Stimulated activated effector memory CD8-positive, alpha-beta T cell treated with anti-CD3 and anti-CD28 coated beads, Interleukin-12 subunit alpha, Interleukin-12 subunit beta, amount 100 ng/mL, for 72 hours (primary cell): ENCODE results near the gene CRADD.
"Not testable (repeated sequence)": the region's sequence is repeated elsewhere in the genome, so short reads cannot be mapped to it uniquely, and the experiment has no call there.

ENCODE experiments used
- ATAC-seq: fragments of 150-1000 bp; cut with Tn5 transposase; 2 replicates; pipeline ENCODE4 v1.10.0; 2021
- DNase-seq, 2 donors: peaks; one replicate each; pipeline ENCODE4 v3.0.0; 2021 to 2022; ENCODE audit warnings: low spot score in 2 of 2
- H3K27ac Mint-ChIP-seq: one replicate; pipeline ENCODE4 v1.8.0; 2022; ENCODE audit warnings: mild to moderate bottlenecking, mixed read lengths
- H3K36me3 Mint-ChIP-seq: one replicate; pipeline ENCODE4 v1.8.0; 2022; ENCODE audit warnings: mild to moderate bottlenecking, mixed read lengths
- H3K4me1 Mint-ChIP-seq: one replicate; pipeline ENCODE4 v1.8.0; 2022; ENCODE audit warnings: mixed read lengths
- H3K4me3 Mint-ChIP-seq: one replicate; pipeline ENCODE4 v1.8.0; 2022; ENCODE audit warnings: mild to moderate bottlenecking, mixed read lengths
- H3K9me3 Mint-ChIP-seq: one replicate; pipeline ENCODE4 v1.8.0; 2022; ENCODE audit warnings: mixed read lengths

CRADD gene

DNA sequence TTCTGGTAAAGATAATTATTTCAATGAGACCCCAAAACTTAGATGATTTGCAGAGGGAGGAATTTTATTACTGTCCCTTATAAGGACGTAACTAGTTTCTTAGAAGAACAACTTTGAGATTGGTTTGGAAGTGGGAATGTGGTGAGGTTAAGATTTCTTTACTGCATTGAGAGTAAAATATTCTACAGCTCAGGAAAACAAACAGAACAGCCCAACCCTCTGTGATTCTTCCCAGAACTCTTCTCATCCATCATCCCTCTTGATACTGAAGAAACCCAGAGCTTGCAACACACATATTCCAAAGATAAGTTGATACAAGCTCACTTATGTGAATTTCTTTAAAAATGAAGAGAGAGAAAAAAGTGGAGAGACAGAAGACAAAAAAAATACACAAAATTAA lies 234.2 kb downstream of the CRADD start:
- Mint-ChIP-seq H3K4me1 (no peaks in the 10 kb centered on the region), H3K27ac (no peak overlapping the region), H3K4me3 (no peak overlapping the region), H3K9me3 (peaks cover 3% of the 10 kb centered on the region), H3K36me3 (no peaks in the 10 kb centered on the region)
- DNase-seq (no peak), ATAC-seq (no peak)

GRCh38 chr12:93912086-93912733 lies 235.0 kb downstream of the CRADD start:
- no peak for DNase-seq
- H3K36me3 Mint-ChIP-seq, result no peaks in the 10 kb centered on the region
- peaks cover 3% of the 10 kb centered on the region for H3K9me3 Mint-ChIP-seq
- no peak overlapping the region for H3K4me3 Mint-ChIP-seq
- H3K27ac Mint-ChIP-seq, result no peak overlapping the region
- no peak for ATAC-seq
- H3K4me1 Mint-ChIP-seq, result no peaks in the 10 kb centered on the region

- DNase-seq, result no peak
These were observed 236.7 kb downstream of the CRADD start for GRCh38 chr12:93913845-93914244.

GRCh38 chr12:93914281-93914680 lies 237.1 kb downstream of the CRADD start:
- no peaks in the 10 kb centered on the region for H3K4me1 Mint-ChIP-seq
- no peaks in the 10 kb centered on the region for H3K36me3 Mint-ChIP-seq
- H3K27ac Mint-ChIP-seq, result no peak overlapping the region
- ATAC-seq (no peak), DNase-seq (no peak)
- peaks cover 3% of the 10 kb centered on the region for H3K9me3 Mint-ChIP-seq
- H3K4me3 Mint-ChIP-seq, result no peak overlapping the region

More at GRCh38 chr12:93913845-93914244, 236.7 kb downstream of the CRADD start:
- Mint-ChIP-seq H3K36me3 (no peaks in the 10 kb centered on the region), H3K4me1 (no peaks in the 10 kb centered on the region), H3K9me3 (peaks cover 3% of the 10 kb centered on the region), H3K4me3 (no peak overlapping the region), H3K27ac (no peak overlapping the region)
- ATAC-seq, result no peak

GRCh38 chr12:93915411-93915810 lies 238.2 kb downstream of the CRADD start:
- H3K4me3 Mint-ChIP-seq, result no peak overlapping the region

DNA sequence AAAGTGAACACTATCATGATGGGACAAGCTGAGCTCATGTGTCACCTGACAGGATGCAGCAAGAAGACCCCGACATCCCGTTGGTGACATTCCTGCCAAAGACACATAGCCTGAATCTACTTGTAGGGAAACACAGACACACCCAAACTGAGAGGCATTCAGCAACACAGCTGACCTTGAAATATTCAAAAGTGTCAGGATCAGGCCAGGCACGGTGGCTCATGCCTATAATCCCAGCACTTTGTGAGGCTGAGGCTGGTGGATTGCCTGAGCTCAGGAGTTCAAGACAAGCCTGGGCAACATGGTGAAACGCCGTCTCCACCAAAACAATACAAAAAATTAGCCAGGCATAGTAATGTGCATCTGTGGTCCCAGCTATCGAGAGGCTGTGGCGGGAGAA lies 239.2 kb downstream of the CRADD start:
- no peaks in the 10 kb centered on the region for H3K36me3 Mint-ChIP-seq
- H3K9me3 Mint-ChIP-seq, result peaks cover 3% of the 10 kb centered on the region
- no peaks in the 10 kb centered on the region for H3K4me1 Mint-ChIP-seq
- DNase-seq (no peak), ATAC-seq (no peak)
- no peak overlapping the region for H3K4me3 Mint-ChIP-seq
- no peak overlapping the region for H3K27ac Mint-ChIP-seq

More at GRCh38 chr12:93915411-93915810, 238.2 kb downstream of the CRADD start:
- Mint-ChIP-seq H3K27ac (no peak overlapping the region), H3K4me1 (no peaks in the 10 kb centered on the region), H3K9me3 (peaks cover 3% of the 10 kb centered on the region), H3K36me3 (no peaks in the 10 kb centered on the region)
- ATAC-seq (no peak), DNase-seq (no peak)

DNA sequence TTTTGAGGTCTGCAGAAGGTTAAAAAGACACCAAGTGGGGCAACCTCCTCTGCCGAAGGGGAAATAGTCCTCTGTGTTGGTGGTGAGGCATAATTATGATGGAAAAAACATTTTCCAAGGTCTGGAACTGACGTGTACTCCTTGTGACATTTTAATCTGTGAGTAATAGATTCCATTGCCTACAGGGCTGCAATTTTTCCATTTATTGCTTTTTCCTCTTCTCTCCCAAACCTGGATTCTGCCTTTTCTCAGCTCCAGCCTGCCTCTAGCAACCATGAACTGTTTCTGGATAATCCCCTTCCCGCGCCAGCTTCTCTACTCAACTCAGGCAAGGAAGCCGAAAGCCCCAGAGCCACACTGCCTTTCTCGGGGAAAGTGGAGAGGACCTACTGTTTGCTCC lies 241.1 kb downstream of the CRADD start:
- Mint-ChIP-seq H3K4me1 (no peaks in the 10 kb centered on the region), H3K27ac (no peak overlapping the region), H3K36me3 (no peaks in the 10 kb centered on the region), H3K9me3 (peaks cover 1% of the 10 kb centered on the region), H3K4me3 (no peak overlapping the region)
- DNase-seq, result no peak
- no peak for ATAC-seq

DNA sequence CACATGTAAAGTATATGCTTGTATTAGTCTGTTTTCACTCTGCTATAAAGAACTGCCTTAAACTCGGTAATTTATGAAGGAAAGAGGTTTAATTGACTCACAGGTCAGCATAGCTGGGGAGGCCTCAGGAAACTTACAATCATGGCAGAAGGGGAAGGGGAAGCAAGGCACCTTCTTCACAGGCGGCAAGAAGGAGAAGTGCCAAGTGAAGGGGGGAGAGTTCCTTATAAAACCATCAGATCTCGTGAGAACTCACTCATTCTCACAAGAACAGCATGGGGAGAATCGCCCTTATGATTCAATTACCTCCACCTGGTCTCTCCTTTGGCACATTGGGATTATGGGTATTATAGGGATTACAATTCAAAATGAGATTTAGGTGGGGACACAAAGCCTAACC lies 241.7 kb downstream of the CRADD start:
- no peak overlapping the region for H3K4me3 Mint-ChIP-seq
- DNase-seq, result no peak
- no peak overlapping the region for H3K27ac Mint-ChIP-seq
- no peaks in the 10 kb centered on the region for H3K36me3 Mint-ChIP-seq
- H3K4me1 Mint-ChIP-seq, result no peaks in the 10 kb centered on the region
- ATAC-seq, result no peak
- H3K9me3 Mint-ChIP-seq, result no peaks in the 10 kb centered on the region

DNA sequence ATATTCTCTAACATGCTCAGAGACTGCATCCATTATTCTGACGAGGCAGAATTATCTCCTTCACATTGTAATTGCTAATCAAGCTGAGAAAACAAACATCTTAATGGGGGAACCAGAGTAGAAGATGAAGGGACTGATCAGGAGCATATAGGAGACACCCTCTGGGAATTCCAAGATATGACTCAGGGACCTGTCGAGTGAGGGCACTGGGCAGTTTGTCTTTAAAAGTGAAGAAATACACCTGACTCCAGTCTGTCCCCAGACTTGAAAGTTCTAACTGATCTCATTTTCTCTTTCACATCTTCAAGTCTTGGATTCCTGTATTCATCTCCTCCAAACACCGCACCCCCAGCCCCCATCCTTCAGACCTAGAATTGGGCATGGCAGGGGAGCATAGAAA lies 244.3 kb downstream of the CRADD start:
- DNase-seq, result no peak
- H3K4me1 Mint-ChIP-seq, result no peaks in the 10 kb centered on the region

DNA sequence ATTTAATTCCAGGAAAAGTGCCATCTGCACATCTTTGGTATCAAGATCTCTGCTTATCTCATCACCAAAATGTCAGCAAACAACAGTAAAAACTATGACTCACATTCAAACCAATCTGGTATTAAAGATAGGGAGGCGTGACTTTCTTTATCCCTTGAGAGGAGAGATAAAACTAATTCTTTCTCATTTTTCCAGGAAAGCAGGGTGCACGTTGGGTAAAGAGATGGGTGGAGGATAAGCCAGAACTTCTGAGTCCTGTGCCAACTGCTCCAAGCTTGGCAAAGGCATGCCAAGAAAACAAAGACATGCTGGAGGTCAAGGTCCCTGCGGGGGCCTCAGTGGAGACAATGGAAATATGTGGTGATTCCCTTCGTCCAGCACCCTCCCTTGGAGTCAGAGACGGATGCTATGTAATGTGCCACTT lies 245.4 kb downstream of the CRADD start:
- peaks cover 7% of the 10 kb centered on the region for H3K9me3 Mint-ChIP-seq
- no peaks in the 10 kb centered on the region for H3K4me1 Mint-ChIP-seq
- H3K36me3 Mint-ChIP-seq, result no peaks in the 10 kb centered on the region
- ATAC-seq (no peak), DNase-seq (no peak)
- no peak overlapping the region for H3K4me3 Mint-ChIP-seq
- H3K27ac Mint-ChIP-seq, result no peak overlapping the region

More for the DNA sequence above, 244.3 kb downstream of the CRADD start:
- Mint-ChIP-seq H3K4me3 (no peak overlapping the region), H3K36me3 (no peaks in the 10 kb centered on the region), H3K9me3 (peaks cover 7% of the 10 kb centered on the region), H3K27ac (no peak overlapping the region)
- no peak for ATAC-seq

GRCh38 chr12:93924367-93924766 lies 247.2 kb downstream of the CRADD start:
- H3K4me1 Mint-ChIP-seq, result no peaks in the 10 kb centered on the region
- DNase-seq (no peak), ATAC-seq (no peak)
- no peaks in the 10 kb centered on the region for H3K36me3 Mint-ChIP-seq
- no peak overlapping the region for H3K27ac Mint-ChIP-seq
- H3K4me3 Mint-ChIP-seq, result no peak overlapping the region
- H3K9me3 Mint-ChIP-seq, result peaks cover 9% of the 10 kb centered on the region

DNA sequence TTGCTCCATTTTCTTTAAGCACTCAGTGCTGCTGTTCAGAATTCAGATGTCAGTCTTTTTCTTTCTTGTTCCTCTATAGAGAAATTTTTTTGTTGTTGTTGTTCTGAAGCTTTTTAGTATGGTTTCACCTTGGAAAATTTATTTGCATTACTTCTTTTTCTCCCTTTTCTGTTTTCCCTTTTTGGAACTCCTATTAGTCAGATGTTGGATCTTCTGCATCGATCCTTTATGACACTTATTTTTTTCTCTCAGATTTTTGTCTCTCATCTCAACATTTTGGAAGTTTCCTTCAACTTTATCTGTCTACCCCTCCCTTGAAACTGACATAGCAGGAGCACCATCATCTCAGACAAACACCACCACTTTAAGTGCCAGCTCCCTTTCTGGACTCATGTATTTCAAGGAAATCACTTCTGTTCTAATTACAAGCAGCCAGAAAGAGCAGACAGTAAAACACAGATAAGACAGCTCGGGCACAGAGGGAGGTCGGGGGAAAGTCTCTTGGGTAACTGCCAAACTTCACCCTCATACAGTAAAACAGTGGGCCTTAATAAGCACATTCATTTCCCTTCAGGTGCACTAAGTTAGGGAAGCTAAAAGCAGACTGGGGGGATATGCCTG lies 248.5 kb downstream of the CRADD start:
- H3K9me3 Mint-ChIP-seq, result peaks cover 9% of the 10 kb centered on the region
- H3K36me3 Mint-ChIP-seq, result no peaks in the 10 kb centered on the region
- H3K27ac Mint-ChIP-seq, result no peak overlapping the region
- no peak for DNase-seq
- no peaks in the 10 kb centered on the region for H3K4me1 Mint-ChIP-seq
- no peak for ATAC-seq
- H3K4me3 Mint-ChIP-seq, result no peak overlapping the region

DNA sequence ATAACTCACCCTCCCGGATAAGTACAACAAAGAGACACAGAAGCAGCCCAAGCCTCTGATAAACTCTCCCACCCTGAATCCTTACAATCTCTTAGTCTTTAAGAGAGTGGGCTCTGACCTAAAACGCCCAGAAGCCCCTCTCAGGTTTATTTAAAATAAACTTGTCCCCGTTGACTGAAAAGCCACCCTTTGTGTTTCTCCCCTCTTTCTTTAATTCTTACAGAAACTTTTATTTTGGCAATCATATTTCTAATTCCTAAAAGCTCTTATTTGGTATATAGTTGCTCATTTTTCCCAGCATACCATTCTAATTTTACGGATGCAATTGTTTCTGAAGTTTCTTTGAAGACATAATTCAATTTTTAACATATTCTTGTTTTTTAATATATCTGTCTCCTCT lies 249.1 kb downstream of the CRADD start:
- ATAC-seq (no peak), DNase-seq (no peak)
- no peaks in the 10 kb centered on the region for H3K4me1 Mint-ChIP-seq
- no peak overlapping the region for H3K27ac Mint-ChIP-seq
- no peak overlapping the region for H3K4me3 Mint-ChIP-seq
- H3K36me3 Mint-ChIP-seq, result no peaks in the 10 kb centered on the region
- H3K9me3 Mint-ChIP-seq, result peaks cover 9% of the 10 kb centered on the region

GRCh38 chr12:93929081-93929480 lies 251.9 kb downstream of the CRADD start:
- H3K27ac Mint-ChIP-seq, H3K36me3 Mint-ChIP-seq, H3K4me3 Mint-ChIP-seq, ATAC-seq, DNase-seq, H3K4me1 Mint-ChIP-seq, H3K9me3 Mint-ChIP-seq: not testable (repeated sequence)

DNA sequence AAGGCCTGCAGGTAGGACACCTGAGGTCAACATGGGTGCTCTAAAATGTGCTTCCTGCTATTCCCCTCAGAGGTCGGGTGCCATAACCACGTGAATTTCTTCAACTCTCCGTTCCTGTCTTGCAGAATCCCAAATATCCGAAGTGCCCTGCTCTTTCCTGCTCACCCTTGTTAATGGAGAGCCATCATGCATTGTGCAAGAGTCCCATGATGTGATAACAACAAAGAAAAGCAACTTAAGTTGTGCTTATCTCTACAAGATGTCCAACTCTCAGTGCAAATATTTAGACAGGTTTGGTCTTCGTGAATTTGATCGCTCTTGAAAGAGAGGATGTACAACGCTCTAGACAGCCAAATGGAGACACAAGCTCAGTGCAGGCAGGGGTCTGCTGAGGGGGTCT lies 260.6 kb downstream of the CRADD start:
- DNase-seq (no peak), ATAC-seq (no peak)
- no peak overlapping the region for H3K4me3 Mint-ChIP-seq
- H3K9me3 Mint-ChIP-seq, result peaks cover 10% of the 10 kb centered on the region
- no peak overlapping the region for H3K27ac Mint-ChIP-seq
- no peaks in the 10 kb centered on the region for H3K36me3 Mint-ChIP-seq
- no peaks in the 10 kb centered on the region for H3K4me1 Mint-ChIP-seq

DNA sequence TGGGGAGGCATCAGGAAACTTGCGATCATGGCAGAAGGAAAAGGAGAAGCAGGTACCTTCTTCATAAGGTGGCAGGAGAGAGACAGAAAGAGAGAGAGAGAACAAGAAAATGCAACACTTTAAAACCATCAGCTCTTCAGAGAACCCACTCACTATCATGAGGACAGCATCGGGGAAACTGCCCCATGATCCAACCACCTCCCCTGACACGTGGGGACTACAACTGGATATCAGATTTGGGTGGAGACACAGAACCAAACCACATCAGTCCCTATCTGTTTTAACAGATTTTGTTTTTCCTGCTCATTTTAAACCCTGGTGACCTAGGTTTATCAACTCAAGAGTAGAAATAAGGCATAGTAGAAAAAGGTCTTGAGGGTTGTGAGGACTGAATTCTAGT lies 261.1 kb downstream of the CRADD start:
- H3K4me3 Mint-ChIP-seq, result no peak overlapping the region
- H3K27ac Mint-ChIP-seq, result no peak overlapping the region
- ATAC-seq, result no peak
- H3K9me3 Mint-ChIP-seq, result peaks cover 10% of the 10 kb centered on the region
- no peaks in the 10 kb centered on the region for H3K36me3 Mint-ChIP-seq
- no peak for DNase-seq
- H3K4me1 Mint-ChIP-seq, result no peaks in the 10 kb centered on the region
